A673 (cell line): ENCODE measurements around the gene TTLL3. TPM values are rescaled to one million over a fixed set of nuclear protein-coding genes. Genes with fewer than 3 reads are reported as not detected.

Experiments used
- BruUV-seq: library from RNA; stranded (reverse); fragments of 400-500 nt; replicated peaks from 2 replicates; lab custom pipeline; 2021; lab: Mats Ljungman, UMichigan
- CTCF ChIA-PET: fragments of 300-600 bp; sonication (Branson Sonifier 250); formaldehyde crosslinking; loops from one replicate; lab custom pipeline; 2022; ENCODE audit warnings: antibody characterized with exemption; lab: Charles Lee
- POLR2A ChIA-PET: fragments of 300-600 bp; sonication (Branson Sonifier 250); formaldehyde crosslinking; loops from one replicate; lab custom pipeline; 2022; ENCODE audit warnings: antibody characterized with exemption; ENCODE audit not compliant: low non-redundant PET; lab: Charles Lee
- DNase-seq: peaks from one replicate; pipeline ENCODE4 v3.0.0-alpha.2; 2015; ENCODE audit warnings: low spot score
- H3K27ac ChIP-seq: fragments of 200-600 bp; sonication (generic); 2 replicates; pipeline ENCODE4 v1.5.1; 2016; ENCODE audit warnings: mixed run types, low read depth, mild to moderate bottlenecking, mixed read lengths, antibody characterized with exemption, low read length; ENCODE audit not compliant: poor library complexity, severe bottlenecking
- H3K27me3 ChIP-seq: fragments of 200-600 bp; sonication (generic); replicated peaks from 2 replicates; pipeline ENCODE4 v1.6.1; 2017; ENCODE audit warnings: mixed run types, low read depth, mild to moderate bottlenecking, mixed read lengths, antibody characterized with exemption, low read length; ENCODE audit not compliant: insufficient read depth, poor library complexity
- H3K36me3 ChIP-seq: fragments of 200-600 bp; sonication (generic); 2 replicates; pipeline ENCODE4 v1.6.1; 2016; ENCODE audit warnings: mixed run types, mild to moderate bottlenecking, mixed read lengths, antibody characterized with exemption, low read length; ENCODE audit not compliant: insufficient read depth, poor library complexity, severe bottlenecking
- H3K4me1 ChIP-seq: fragments of 200-600 bp; sonication (generic); 2 replicates; pipeline ENCODE4 v1.6.1; 2017; ENCODE audit warnings: mixed run types, mild to moderate bottlenecking, mixed read lengths, antibody characterized with exemption, low read length; ENCODE audit not compliant: insufficient read depth, poor library complexity, severe bottlenecking
- H3K4me3 ChIP-seq: fragments of 200-600 bp; sonication (generic); 2 replicates; pipeline ENCODE4 v1.5.1; 2016; ENCODE audit warnings: low read depth, mixed run types, mild to moderate bottlenecking, mixed read lengths, low read length; ENCODE audit not compliant: poor library complexity, severe bottlenecking
- H3K9me3 ChIP-seq: fragments of 200-600 bp; sonication (generic); 2 replicates; pipeline ENCODE4 v1.6.1; 2016; ENCODE audit warnings: mixed run types, low read depth, mild to moderate bottlenecking, mixed read lengths, antibody characterized with exemption, low read length; ENCODE audit not compliant: poor library complexity, severe bottlenecking
- CTCF ChIP-seq: fragments of 300-800, 200-600 bp; sonication (generic); conservative IDR thresholded peaks from 2 replicates; pipeline ENCODE4 v1.5.1; 2017; ENCODE audit warnings: low read depth, mild to moderate bottlenecking, antibody characterized with exemption, low read length, moderate library complexity, mixed read lengths
- EZH2 ChIP-seq: fragments of 200-600 bp; sonication (generic); IDR thresholded peaks from 2 replicates; pipeline ENCODE4 v1.6.1; 2017; ENCODE audit warnings: borderline replicate concordance, low read depth, mild to moderate bottlenecking, mixed read lengths, antibody characterized with exemption, low read length; ENCODE audit not compliant: poor library complexity, severe bottlenecking
- intact Hi-C: fragments of 100-400 bp; cut with micrococcal nuclease; formaldehyde crosslinking; loops from one replicate; pipeline ENCODE4 v1.10.0; 2022; ENCODE audit not compliant: unreplicated experiment
- total RNA-seq: library from RNA; stranded (reverse); gene quantifications from 2 replicates; pipeline ENCODE4 v1.2.3, GENCODE V29; 2021

TTLL3 gene
- total RNA-seq, 1 experiment from 2014 or later = 6.7 TPM

GRCh38 chr3:9807981-9808344 lies 2.1 kb upstream of the TTLL3 start:
- CTCF ChIA-PET = interaction anchor here (1.1 kb wide), 1 partner anchor 19 kb away, joined by 7 read pairs; no protein-coding TSS in a partner anchor
- no TSS peak for BruUV-seq
- Histone ChIP-seq H3K27ac (no peak overlapping the region), H3K9me3 (no peaks in the 10 kb centered on the region), H3K4me1 (peaks cover 13% of the 10 kb centered on the region), H3K27me3 (no peaks in the 10 kb centered on the region), H3K4me3 (no peak overlapping the region), H3K36me3 (peaks cover 35% of the 10 kb centered on the region)
- DNase-seq = no peak
- intact Hi-C loops = loop anchor here (5.0 kb wide), 1 partner anchor 306 kb away; no protein-coding TSS in a partner anchor
- POLR2A ChIA-PET = no interaction called here
- TF ChIP-seq EZH2 = no peak

- ChIA-PET CTCF (interaction anchor here (0.6 to 1.1 kb wide), 2 partner anchors 18 to 286 kb away, joined by 3 to 7 read pairs; no protein-coding TSS in a partner anchor), POLR2A (no interaction called here)
- intact Hi-C loops = loop anchor here (5.0 kb wide), 1 partner anchor 306 kb away; no protein-coding TSS in a partner anchor
- H3K4me1 ChIP-seq = peaks cover 13% of the 10 kb centered on the region
- DNase-seq = peak; percentile 57
- no peak overlapping the region for H3K27ac ChIP-seq
- TF ChIP-seq CTCF (peak; percentile 48), EZH2 (no peak)
- H3K36me3 ChIP-seq = peaks cover 30% of the 10 kb centered on the region
- no peak overlapping the region for H3K4me3 ChIP-seq
- no peaks in the 10 kb centered on the region for H3K27me3 ChIP-seq
- H3K9me3 ChIP-seq = no peaks in the 10 kb centered on the region
- no TSS peak for BruUV-seq
These were observed 1.6 kb upstream of the TTLL3 start for GRCh38 chr3:9808345-9809037.

GRCh38 chr3:9809239-9809614 lies 835 bp upstream of the TTLL3 start:
- ChIA-PET CTCF (no interaction called here), POLR2A (no interaction called here)
- no peaks in the 10 kb centered on the region for H3K9me3 ChIP-seq
- peak overlapping the region; percentile 81 for H3K27ac ChIP-seq
- H3K27me3 ChIP-seq = no peaks in the 10 kb centered on the region
- peak overlapping the region; percentile 62 for H3K4me3 ChIP-seq
- TF ChIP-seq EZH2 (no peak), CTCF (no peak)
- peaks cover 13% of the 10 kb centered on the region for H3K4me1 ChIP-seq
- peaks cover 23% of the 10 kb centered on the region for H3K36me3 ChIP-seq
- intact Hi-C loops = loop anchor here (5.0 kb wide), 1 partner anchor 307 kb away; no protein-coding TSS in a partner anchor
- BruUV-seq = no TSS peak
- DNase-seq = no peak
